Mononuclear cell (primary cell): ENCODE data around the gene MOAP1. TPM values are rescaled to one million over a fixed set of nuclear protein-coding genes. Genes with fewer than 3 reads are reported as not detected.
"Not testable (repeated sequence)": the region's sequence is repeated elsewhere in the genome, so short reads cannot be mapped to it uniquely, and the experiment has no call there.

Experiments used
- H3K27me3 ChIP-seq: 2 replicates; pipeline ENCODE4 v1.6.0; 2011; ENCODE audit warnings: low read length, control low read depth; ENCODE audit not compliant: insufficient read depth
- H3K4me1 ChIP-seq: 2 replicates; pipeline ENCODE4 v1.5.1; 2011; ENCODE audit warnings: mild to moderate bottlenecking, low read length, control low read depth; ENCODE audit not compliant: insufficient read depth
- H3K4me3 ChIP-seq: 2 replicates; pipeline ENCODE4 v1.5.1; 2011; ENCODE audit warnings: mild to moderate bottlenecking, low read length, moderate library complexity
- H3K9me3 ChIP-seq: 2 replicates; pipeline ENCODE4 v1.5.1; 2011; ENCODE audit warnings: low read depth, mild to moderate bottlenecking, control low read depth, low read length
- total RNA-seq: library from RNA; depleted of rRNA; stranded (reverse); fragments of >200 nt; gene quantifications from one replicate; pipeline ENCODE4 v1.2.3, GENCODE V29; 2012

Gene MOAP1
- total RNA-seq, 1 donor, result 109 TPM

- H3K9me3 ChIP-seq, result no peaks in the 10 kb centered on the region
- H3K4me1 ChIP-seq, result peaks cover 18% of the 10 kb centered on the region
- no peak overlapping the region for H3K4me3 ChIP-seq
- no peaks in the 10 kb centered on the region for H3K27me3 ChIP-seq
These were observed 16.5 kb upstream of the MOAP1 start for GRCh38 chr14:93201155-93201704.

GRCh38 chr14:93200553-93200952, 15.9 kb upstream of the MOAP1 start:
- Histone ChIP-seq H3K4me1 (peaks cover 12% of the 10 kb centered on the region), H3K27me3 (no peaks in the 10 kb centered on the region), H3K9me3 (no peaks in the 10 kb centered on the region), H3K4me3 (no peak overlapping the region)

DNA sequence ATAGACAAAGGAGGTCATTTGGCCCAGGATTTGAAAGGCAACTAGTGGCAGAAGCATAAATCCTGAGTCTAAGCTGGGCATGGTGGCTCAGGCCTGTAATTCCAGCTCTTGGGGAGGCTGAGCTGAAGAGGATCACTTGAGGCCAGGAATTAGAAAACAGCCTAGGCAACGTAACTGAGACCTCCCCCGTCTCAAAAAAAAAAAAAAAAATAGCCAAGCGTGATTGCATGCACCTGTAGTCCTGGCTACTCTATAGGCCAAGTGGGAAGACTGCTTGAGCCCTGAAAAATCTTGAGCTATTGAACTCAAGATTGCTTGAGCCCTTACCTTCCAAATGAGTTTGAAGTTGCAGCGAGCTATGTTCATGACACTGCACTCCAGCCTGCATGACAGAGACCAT, 14.3 kb upstream of the MOAP1 start:
- Histone ChIP-seq H3K9me3 (no peaks in the 10 kb centered on the region), H3K4me1 (no peaks in the 10 kb centered on the region), H3K4me3 (no peak overlapping the region), H3K27me3 (no peaks in the 10 kb centered on the region)

GRCh38 chr14:93195316-93195999, 10.8 kb upstream of the MOAP1 start:
- H3K4me1 ChIP-seq, result no peaks in the 10 kb centered on the region
- no peaks in the 10 kb centered on the region for H3K9me3 ChIP-seq
- no peaks in the 10 kb centered on the region for H3K27me3 ChIP-seq
- H3K4me3 ChIP-seq, result no peak overlapping the region

DNA sequence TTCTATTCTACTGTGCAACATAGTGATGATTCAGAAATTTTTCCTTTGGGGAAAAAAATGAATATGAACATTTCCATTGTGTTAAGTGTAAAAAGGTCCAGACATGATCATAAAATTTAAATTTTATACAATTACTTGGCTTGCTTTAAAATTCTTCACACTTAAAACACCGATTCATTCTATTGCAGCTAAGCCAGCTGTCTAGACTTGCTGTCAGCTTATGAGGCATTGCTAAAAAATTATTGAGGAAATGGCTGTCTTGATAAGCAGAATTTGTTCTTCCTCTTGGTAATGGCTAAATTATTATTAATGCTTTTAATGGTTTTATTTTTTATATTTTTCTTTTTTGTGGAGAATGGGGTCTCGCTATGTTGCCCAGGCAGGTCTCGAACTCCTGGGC, 2.3 kb upstream of the MOAP1 start:
- no peaks in the 10 kb centered on the region for H3K9me3 ChIP-seq
- H3K27me3 ChIP-seq, result no peaks in the 10 kb centered on the region
- no peak overlapping the region for H3K4me3 ChIP-seq
- H3K4me1 ChIP-seq, result peaks cover 28% of the 10 kb centered on the region

DNA sequence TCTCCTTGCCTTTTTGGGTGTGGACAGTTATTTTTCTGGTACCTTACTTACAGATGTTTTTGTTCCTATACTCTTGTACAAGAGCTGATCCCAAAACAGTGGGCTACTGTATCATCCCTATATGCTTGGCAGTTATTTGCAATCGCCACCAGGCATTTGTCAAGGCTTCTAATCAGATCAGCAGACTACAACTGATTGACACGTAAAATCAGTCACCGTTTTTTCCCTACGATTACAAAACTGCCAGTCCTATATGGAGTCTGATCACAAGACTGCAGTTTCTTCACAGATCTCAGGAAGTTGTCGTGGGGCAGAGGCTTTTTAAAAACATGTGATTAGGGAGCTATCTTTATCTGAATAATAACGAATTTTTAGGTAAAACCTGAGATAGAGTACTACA, 1.8 kb upstream of the MOAP1 start:
- H3K4me3 ChIP-seq, result no peak overlapping the region
- H3K27me3 ChIP-seq, result no peaks in the 10 kb centered on the region
- no peaks in the 10 kb centered on the region for H3K9me3 ChIP-seq
- H3K4me1 ChIP-seq, result peaks cover 28% of the 10 kb centered on the region

DNA sequence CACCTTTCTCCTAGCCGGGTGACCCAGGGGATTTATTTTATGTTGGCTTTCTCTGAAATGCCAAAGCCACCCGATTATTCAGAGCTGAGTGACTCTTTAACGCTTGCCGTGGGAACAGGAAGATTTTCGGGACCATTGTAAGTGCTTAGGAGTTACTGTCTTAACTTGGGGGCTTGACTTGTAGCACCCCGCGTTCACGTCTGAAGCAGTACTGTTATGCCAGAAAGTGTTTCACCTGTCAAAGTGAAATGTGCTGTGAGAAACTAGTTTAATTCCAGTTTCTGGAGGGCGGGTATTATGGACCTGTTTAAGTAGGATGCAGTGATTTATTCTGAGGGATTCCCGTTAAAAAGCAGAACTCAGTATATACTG, 638 bp upstream of the MOAP1 start:
- H3K4me1 ChIP-seq, result peaks cover 28% of the 10 kb centered on the region
- H3K27me3 ChIP-seq, result no peaks in the 10 kb centered on the region
- H3K4me3 ChIP-seq, result peak overlapping the region; percentile 88
- H3K9me3 ChIP-seq, result no peaks in the 10 kb centered on the region

DNA sequence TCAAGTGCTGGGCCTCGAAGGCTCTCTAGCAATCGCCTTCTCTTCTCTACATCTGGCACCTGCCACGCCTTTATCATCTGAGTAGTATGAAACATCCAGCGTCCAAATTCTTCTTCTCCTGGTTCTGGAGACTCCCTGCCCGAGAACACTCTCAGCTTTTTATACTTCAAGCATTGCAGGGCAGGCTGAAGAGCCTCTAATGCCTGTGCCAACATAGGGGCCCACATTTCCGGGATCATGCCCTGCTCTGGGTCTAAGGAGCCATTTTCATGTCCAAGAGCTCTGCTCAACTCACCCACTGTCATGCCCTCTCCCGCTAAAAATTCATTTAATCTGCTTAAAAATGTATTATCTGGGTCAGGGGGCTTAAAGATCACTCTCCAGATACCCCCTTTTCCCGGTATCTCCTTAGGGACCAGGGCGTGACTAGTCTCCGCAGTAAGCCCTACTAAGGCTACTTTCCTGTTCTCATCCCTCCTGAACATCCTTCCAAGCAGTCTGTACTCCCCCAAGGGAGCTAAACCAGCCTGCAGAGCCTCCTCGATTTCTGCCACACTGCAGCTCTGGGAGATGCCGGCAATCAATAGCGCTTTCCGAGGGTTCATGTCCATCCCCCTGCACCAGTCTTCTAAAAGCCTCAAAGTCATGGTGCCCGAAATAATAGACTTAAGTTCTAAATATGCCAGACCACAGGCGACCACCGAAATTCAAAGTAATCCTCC, 940 bp downstream of the MOAP1 start:
- no peaks in the 10 kb centered on the region for H3K9me3 ChIP-seq
- peak overlapping the region; percentile 88 for H3K4me3 ChIP-seq
- no peaks in the 10 kb centered on the region for H3K27me3 ChIP-seq
- peaks cover 28% of the 10 kb centered on the region for H3K4me1 ChIP-seq

DNA sequence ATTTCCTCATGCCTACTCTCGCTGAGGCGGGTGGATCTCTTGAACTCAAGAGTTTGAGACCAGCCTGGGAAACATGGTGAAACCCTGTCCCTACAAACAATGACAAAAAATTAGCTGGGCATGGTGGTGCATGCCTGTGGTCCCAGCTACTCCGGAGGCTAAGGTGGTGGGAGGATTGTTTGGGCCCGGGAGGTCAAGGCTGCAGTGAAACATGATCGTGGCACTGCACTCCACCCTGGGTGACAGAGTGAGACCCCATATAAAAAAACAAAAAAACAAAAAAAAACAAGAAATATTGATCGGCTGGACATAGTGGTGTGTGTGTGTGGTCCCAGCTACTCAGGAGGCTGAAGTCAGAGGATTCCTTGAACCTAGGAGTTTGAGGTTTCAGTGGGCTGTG, 9.2 kb downstream of the MOAP1 start:
- Histone ChIP-seq H3K4me1 (no peaks in the 10 kb centered on the region), H3K4me3 (no peak overlapping the region), H3K9me3 (no peaks in the 10 kb centered on the region), H3K27me3 (no peaks in the 10 kb centered on the region)

- not testable (repeated sequence) for H3K4me3 ChIP-seq, H3K9me3 ChIP-seq, H3K4me1 ChIP-seq, H3K27me3 ChIP-seq
These were observed 10.0 kb downstream of the MOAP1 start for GRCh38 chr14:93174731-93175130.

- Histone ChIP-seq H3K9me3 (no peaks in the 10 kb centered on the region), H3K27me3 (no peaks in the 10 kb centered on the region), H3K4me1 (no peaks in the 10 kb centered on the region), H3K4me3 (no peak overlapping the region)
These were observed 10.7 kb downstream of the MOAP1 start for GRCh38 chr14:93173943-93174395.

- no peaks in the 10 kb centered on the region for H3K4me1 ChIP-seq
- no peaks in the 10 kb centered on the region for H3K9me3 ChIP-seq
- H3K27me3 ChIP-seq, result no peaks in the 10 kb centered on the region
- no peak overlapping the region for H3K4me3 ChIP-seq
These were observed 13.3 kb downstream of the MOAP1 start for GRCh38 chr14:93171376-93171775.

- H3K4me3 ChIP-seq, H3K4me1 ChIP-seq, H3K9me3 ChIP-seq: not testable (repeated sequence)
These were observed 14.6 kb downstream of the MOAP1 start for GRCh38 chr14:93170141-93170540.

DNA sequence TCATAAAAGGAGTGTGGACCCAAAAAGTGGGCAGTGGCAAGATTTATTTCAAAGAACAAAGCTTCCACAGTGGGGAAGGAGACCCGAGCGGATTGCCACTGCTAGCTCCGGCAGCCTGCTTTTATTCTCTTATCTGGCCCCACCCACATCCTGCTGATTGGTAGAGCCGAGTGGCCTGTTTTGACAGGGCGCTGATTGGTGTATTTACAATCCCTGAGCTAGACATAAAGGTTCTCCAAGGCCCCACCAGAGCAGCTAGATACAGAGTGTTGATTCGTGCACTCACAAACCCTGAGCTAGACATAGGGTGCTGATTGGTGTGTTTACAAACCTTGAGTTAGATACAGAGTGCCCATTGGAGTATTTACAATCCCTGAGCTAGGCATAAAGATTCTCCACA, 15.1 kb downstream of the MOAP1 start:
- not testable (repeated sequence) for H3K9me3 ChIP-seq, H3K27me3 ChIP-seq, H3K4me3 ChIP-seq, H3K4me1 ChIP-seq

More at GRCh38 chr14:93170141-93170540, 14.6 kb downstream of the MOAP1 start:
- not testable (repeated sequence) for H3K27me3 ChIP-seq

DNA sequence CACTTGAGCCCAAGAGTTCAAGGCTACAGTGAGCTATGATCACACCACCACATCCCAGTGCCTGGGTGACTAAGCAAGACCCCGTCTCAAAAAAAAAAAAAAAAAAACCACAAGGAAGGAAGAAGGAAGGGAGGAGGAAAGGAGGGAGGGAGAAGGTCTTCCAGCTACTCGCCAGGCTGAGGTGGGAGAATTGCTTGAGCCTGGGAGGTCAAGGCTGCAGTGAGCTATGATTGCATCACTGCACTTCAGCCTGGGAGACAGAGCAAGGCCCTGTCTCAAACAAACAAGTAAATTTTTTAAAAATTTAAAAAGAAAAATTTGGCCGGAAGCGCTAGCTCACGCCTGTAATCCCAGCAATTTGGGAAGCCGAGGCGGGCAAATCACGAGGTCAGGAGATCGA, 16.1 kb downstream of the MOAP1 start:
- H3K4me1 ChIP-seq, H3K4me3 ChIP-seq, H3K27me3 ChIP-seq, H3K9me3 ChIP-seq: not testable (repeated sequence)
